GM21723 (cell line): ENCODE results near the gene BTN2A1.

Source experiments
- ATAC-seq: cut with Tn5 transposase; IDR thresholded peaks from one replicate; pipeline ENCODE4 v1.9.1; 2021; ENCODE audit warnings: mild to moderate bottlenecking, moderate library complexity; ENCODE audit not compliant: unreplicated experiment

The BTN2A1 gene

GRCh38 chr6:26464416-26465131 is 6.8 kb downstream of the BTN2A1 start:
- ATAC-seq = no peak

DNA sequence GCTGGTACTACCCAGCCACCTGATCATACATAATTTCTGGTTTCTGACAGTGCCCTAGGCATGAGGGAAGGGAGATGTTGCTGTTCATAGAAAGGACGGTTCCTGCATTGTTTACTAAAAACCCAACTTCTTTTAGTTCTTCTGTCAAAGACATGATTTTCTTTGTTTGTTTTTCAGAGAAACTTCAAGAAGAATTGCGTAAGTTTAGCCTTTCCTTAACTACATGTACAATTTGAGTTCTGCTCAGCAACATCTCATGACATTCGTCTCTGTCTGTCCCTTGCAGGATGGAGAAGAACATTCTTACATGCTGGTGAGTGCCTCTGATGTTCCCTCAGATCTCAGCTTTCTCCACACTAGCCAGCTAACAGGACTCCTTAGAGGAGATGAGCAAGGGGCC is 8.0 kb downstream of the BTN2A1 start:
- no peak for ATAC-seq

- no peak for ATAC-seq
These were observed 11.1 kb downstream of the BTN2A1 start for GRCh38 chr6:26468829-26469228.

GRCh38 chr6:26470643-26471042 is 12.9 kb downstream of the BTN2A1 start:
- no peak for ATAC-seq

DNA sequence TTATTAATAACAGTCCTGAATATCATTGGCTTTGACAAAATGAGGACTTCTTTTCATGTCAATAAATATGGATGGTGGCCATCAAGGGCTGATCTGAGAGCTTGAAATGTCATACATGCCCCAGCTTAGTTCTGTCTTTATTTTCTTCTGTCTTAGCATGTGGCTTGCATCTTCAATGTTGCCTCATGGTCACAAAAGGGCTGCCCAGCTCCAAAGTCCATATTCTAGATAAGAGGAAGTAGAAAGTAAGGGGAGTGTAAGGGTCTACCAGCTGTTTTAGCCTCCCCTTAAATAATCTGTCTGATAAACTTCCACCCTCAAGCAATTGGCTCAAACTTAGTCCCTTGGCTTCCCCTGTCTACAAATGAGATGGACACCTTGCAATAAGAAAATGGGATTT is 14.2 kb downstream of the BTN2A1 start:
- ATAC-seq = no peak

DNA sequence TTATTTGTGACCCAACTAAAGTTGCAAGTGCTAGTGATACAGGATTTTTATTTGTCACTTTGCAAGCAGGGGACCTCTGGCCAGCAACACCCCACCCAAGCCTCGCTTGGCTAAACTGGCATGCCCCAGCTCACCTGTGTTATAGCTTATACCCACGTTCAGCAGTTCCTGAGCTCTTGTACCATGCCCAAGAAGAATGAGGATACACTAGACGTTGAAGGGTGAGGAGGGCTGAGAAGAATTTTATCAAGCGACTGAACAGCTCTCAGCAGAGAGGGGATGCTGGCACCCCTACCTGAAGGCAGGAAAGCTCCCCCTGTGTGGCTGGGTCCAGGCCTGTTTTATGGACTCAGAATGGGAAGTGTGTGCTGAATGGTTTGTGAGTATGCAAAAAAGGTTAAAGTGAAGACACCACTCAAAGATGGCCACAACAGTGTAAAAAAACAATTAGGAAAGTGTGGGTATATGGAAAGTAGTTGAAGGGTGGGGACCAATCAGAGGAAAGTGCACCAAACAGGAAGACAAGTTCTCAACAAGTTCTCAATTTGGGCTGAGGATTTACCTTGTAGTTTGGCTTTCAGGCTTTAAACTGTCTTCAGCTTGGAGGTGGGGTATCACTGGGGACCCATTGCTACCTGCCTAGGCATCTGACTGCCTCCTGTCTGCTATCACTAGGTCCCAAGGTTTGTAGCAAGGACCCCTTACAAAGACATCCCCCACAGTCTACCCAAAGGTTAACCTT is 15.0 kb downstream of the BTN2A1 start:
- no peak for ATAC-seq

GRCh38 chr6:26473429-26473757 is 15.6 kb downstream of the BTN2A1 start:
- ATAC-seq = no peak

DNA sequence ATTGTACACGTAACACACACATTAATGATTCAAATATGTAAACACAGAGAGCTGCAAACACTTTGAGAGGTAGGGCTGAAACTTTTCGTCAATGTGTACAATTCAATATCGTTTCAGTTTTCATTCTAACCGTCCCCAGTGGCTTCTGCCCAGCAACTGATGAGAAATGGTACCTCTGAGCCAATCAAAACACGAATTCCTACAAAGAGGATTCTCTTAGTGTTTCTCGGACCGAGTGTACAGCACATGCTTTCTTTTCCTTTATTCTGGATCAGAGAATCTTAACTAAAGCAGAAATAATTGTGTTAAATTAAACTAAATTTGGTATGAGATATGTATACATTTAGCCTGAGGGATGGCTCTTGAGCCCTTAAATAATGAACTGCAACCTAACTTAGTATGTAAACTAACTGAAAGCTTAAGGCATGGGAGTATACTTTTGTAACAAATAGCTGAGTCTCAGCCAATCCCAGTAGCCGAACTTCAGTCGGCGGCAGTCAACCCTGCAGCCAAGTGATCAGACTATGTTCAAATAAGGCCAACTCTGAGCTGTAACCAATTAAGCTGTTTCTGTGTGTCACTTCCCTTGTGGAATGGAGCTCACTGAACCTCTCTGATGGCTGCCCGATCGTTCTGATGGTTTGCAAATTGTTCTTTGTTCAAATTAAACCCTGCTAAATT is 16.1 kb downstream of the BTN2A1 start:
- peak; percentile 93 for ATAC-seq

DNA sequence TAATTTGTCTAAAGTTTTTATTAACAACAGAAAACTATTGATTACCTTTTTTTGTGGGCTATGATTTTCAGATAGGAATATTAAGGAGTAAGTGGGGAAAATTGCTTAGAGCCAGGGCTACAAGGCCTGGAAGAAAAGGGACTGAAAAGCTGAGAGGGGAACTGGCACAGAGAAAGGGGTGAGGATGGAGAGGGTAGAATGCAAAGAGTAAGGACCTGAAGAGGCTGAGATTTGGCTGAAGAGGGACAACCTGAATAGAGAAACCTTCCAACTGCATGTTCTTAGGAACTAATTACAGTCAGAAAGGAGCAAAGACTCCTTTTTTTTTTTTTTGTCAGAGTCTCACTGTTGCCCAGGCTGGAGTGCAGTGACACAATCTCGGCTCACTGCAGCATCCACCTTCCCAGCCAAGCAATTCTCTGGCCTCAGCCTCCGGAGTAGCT is 16.7 kb downstream of the BTN2A1 start:
- no peak for ATAC-seq

GRCh38 chr6:26475823-26476729 is 18.3 kb downstream of the BTN2A1 start:
- ATAC-seq = no peak

GRCh38 chr6:26476896-26477295 is 19.1 kb downstream of the BTN2A1 start:
- ATAC-seq = no peak

- no peak for ATAC-seq
These were observed 19.7 kb downstream of the BTN2A1 start for GRCh38 chr6:26477426-26477825.

- ATAC-seq = no peak
These were observed 20.6 kb downstream of the BTN2A1 start for GRCh38 chr6:26478100-26478984.

DNA sequence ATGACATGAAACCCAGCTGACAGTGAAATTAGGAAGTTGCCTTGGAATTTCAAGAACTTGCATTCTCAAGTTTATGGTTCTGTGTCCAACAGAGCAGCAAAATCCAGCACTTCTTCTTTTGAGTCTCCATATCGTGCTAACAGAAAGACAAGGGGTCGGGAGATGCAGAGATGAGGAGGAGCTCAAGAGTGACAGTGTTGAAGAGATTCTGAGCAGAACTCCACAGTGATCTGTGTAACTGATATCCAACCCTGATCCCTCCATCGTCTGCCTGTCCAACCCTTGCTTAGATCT is 21.2 kb downstream of the BTN2A1 start:
- ATAC-seq = no peak

DNA sequence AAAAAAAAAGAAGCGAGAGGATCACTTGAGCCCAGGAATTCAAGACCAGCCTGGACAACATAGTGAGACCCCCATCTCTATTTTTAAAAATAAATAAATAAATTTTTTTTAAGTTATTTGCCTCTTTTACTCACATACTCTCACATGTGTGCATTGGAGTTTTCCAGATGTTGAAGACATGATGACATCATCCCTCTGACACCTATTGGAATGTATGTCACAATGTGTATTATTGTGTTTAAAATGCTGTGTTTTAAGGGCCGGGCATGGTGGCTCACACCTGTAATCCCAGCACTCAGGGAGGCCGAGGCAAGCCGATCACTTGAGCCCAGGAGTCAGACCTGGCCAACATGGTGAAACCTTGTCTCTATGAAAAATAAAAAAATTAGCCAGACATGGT is 24.6 kb downstream of the BTN2A1 start:
- no peak for ATAC-seq

- ATAC-seq = no peak
These were observed 26.0 kb downstream of the BTN2A1 start for GRCh38 chr6:26483727-26484126.

DNA sequence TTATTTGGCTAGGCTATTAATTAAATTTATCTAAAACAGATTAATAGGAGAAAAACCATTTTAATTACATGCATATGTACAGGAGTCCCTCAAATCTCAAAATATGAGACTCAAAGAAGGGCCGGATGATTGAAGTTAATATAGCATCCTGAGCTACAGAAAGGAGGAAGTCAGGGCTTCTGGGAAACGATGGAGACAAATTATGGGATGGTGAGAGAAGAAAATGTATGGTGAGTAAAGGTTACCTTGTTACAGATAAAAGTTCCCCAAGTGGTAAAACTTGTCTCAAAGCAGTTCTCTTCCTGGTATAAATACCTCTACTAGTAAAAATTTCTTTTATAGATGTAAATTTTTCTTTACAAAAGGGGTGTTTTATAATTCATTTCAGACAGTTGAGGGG is 26.4 kb downstream of the BTN2A1 start:
- ATAC-seq = no peak

DNA sequence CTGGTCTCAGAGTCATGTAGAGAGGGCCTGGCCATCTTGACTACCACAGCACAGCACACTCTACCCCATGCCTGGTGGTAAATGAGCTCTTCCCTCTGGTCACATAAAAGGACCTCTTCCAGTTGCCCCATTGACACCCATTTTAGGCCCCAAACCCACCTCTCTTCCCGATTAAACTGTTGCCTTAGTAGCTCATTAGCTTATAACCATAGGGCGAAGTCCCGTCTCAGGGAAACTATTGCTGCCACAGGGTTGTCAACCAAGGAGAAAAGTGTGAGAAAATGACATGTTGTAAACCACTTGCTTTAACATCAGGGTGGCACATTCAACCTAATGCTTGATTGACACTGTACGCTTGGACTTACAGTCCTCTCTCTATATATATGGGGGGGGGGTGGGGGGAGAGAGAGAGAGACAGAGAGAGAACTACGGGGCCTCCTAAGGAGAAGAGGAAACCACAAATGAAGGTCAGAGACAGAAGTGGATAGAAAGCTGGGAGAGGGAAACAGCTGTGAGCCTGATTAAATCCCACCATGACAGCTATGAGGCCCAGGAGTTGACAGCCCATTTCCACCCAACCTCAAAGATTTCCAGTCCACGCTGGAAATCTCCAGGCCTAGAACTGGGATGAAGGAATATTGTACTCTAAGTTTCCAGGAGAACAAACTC is 27.5 kb downstream of the BTN2A1 start:
- no peak for ATAC-seq

GRCh38 chr6:26486358-26486757 is 28.6 kb downstream of the BTN2A1 start:
- ATAC-seq = no peak

DNA sequence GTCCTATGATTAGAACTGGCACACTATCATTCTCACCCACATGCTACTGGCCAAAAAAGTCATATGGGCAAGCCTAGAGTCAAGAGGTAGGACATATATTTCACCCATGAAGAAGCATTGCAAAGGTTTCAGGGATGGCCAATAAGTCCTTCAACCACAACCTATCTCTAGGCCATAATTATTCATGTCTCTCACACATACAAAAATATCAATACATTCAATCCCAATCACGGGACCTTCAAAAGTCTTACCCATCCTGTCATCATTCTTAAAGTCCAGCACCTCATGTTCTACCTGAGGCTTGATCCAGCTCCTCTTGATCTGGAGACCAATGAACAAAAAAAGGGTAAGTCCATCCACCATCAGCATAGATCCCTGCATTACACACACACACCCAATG is 29.7 kb downstream of the BTN2A1 start:
- no peak for ATAC-seq
